Cardiac atrium fibroblast (primary cell): ENCODE results near the gene ASGR2. TPM values are rescaled to one million over a fixed set of nuclear protein-coding genes. Genes with fewer than 3 reads are reported as not detected.

Experiments used
- total RNA-seq: library from RNA; depleted of rRNA; stranded (reverse); fragments of >200 nt; gene quantifications from 2 replicates; pipeline ENCODE4 v1.2.3, GENCODE V29; 2015

ASGR2 gene, protein sequence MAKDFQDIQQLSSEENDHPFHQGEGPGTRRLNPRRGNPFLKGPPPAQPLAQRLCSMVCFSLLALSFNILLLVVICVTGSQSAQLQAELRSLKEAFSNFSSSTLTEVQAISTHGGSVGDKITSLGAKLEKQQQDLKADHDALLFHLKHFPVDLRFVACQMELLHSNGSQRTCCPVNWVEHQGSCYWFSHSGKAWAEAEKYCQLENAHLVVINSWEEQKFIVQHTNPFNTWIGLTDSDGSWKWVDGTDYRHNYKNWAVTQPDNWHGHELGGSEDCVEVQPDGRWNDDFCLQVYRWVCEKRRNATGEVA
- not detected in 2 replicates for total RNA-seq

DNA sequence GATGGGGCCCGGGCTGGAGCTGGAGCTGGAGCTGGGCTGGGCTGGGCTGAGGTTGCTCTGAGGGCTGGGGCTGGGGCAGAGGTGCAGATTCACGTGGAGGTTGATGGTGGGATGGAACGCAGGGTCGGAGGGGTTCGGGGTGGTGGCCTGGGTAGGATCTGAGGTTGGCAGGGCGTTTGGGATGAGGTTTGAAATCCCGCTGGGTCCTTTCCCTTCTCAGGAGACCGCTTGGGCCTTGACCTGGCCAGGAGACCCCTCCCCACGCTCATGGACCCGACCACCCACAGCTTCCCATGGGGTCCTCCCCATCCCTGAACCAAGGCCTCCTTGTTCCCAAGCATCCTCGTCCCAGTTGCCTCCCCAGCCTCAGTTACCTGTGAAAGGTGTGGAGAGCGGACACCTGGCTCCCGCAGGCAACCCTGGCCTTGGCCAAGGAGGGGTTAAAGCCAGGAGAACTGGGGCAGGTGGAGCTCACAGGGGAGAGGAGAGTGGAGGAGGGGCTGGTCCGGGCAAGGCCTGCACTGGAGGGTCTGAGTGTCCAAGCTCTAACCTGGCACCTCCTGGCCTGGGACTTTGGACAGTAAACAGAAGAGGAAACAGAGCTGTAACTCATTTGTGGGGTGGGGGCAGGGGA is at the start of gene ASGR2:
Gene ASGR2 (minus strand): TSS at position 582 of the 634 bp plus-strand sequence. CDS start 582 bp downstream, outside the sequence.

DNA sequence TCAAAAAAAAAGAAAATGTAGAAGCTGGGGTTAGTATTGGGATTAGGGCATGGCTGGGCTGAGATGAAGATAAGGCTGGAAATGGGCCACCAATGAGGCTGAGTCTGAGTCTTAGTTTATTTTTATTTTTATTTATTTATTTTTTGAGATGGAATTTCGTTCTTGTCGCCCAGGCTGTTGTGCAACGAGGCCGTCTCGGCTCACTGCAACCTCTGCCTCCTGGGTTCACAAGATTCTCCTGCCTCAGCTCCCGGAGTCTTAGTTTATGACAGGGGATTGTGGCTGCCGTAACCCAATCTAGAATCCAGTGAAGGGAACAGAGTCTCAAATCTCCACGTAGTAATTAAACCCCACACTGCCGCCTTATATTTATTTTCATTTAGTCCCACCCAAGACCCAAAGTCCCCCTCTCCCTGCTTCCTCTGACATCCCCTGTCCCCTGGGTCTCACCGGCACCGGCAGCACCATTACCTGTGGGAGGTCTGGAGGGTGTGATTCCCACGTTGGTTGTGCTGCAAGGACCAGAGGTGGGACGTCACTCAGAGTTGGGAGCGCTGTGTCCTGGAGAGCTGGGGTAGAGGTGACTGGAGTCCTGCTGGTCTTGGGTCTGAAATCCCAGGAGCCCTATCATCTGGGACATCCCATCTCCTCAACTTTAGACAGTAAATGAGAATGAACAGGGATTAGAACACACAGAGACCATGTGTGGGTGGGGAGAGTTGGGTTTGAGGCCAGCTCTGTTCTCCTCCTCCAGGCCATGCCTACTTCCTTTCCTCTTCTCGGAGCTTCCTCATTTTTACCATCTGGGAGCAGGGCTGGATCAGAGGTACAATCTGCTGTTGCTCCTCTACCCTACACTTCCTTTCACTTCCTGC is 34.8 kb downstream of the ASGR2 start, which contains the start of gene CLEC10A:
Gene CLEC10A (minus strand): TSS at position 671 of the 875 bp plus-strand sequence. CDS start 1,439 bp downstream, outside the sequence.

Other genes with a start within 250 kb of the ASGR2 start
- gene ALOX12, start 118.8 kb downstream of the ASGR2 start, total RNA-seq = not detected in 2 replicates
- 237 and 238 TPM in 2 replicates for gene RNASEK, start 102.2 kb downstream of the ASGR2 start, total RNA-seq
- gene BCL6B, start 91.8 kb downstream of the ASGR2 start, total RNA-seq = 0.90 and 4.7 TPM in 2 replicates
- 0.90 and 1.1 TPM in 2 replicates for gene SLC16A13, start 78.8 kb downstream of the ASGR2 start, total RNA-seq
- gene SLC16A11, start 70.7 kb downstream of the ASGR2 start, total RNA-seq = not detected in 2 replicates
- gene CLEC10A, start 34.6 kb downstream of the ASGR2 start, total RNA-seq = not detected in 2 replicates
- gene ASGR1, start 64.5 kb upstream of the ASGR2 start, total RNA-seq = 0.18 and 1.1 TPM in 2 replicates
- gene DLG4, start 105.0 kb upstream of the ASGR2 start, total RNA-seq = 17.3 and 17.7 TPM in 2 replicates
- gene ACADVL, start 105.1 kb upstream of the ASGR2 start, total RNA-seq = 559 and 643 TPM in 2 replicates
- gene DVL2, start 119.7 kb upstream of the ASGR2 start, total RNA-seq = 33.4 and 33.9 TPM in 2 replicates
- 41.3 and 81.2 TPM in 2 replicates for gene PHF23, start 124.6 kb upstream of the ASGR2 start, total RNA-seq
- 160 and 299 TPM in 2 replicates for gene GABARAP, start 127.6 kb upstream of the ASGR2 start, total RNA-seq
- gene CTDNEP1, start 136.9 kb upstream of the ASGR2 start, total RNA-seq = 65.3 and 66.3 TPM in 2 replicates
- 22.5 and 28.7 TPM in 2 replicates for gene ELP5, start 137.4 kb upstream of the ASGR2 start, total RNA-seq
- 0.16 and 2.0 TPM in 2 replicates for gene CLDN7, start 147.7 kb upstream of the ASGR2 start, total RNA-seq
- gene SLC2A4, start 166.9 kb upstream of the ASGR2 start, total RNA-seq = 0.18 TPM in 1 of 2 replicates, not detected in the other
- gene YBX2, start 179.8 kb upstream of the ASGR2 start, total RNA-seq = not detected in 2 replicates
- 521 and 571 TPM in 2 replicates for gene EIF5A, start 192.8 kb upstream of the ASGR2 start, total RNA-seq
- gene GPS2, start 200.5 kb upstream of the ASGR2 start, total RNA-seq = 35.7 and 67.1 TPM in 2 replicates
- gene NEURL4, start 214.5 kb upstream of the ASGR2 start, total RNA-seq = 10.8 and 15.7 TPM in 2 replicates
- gene ACAP1, start 221.7 kb upstream of the ASGR2 start, total RNA-seq = not detected in 2 replicates
- 14.9 and 20.6 TPM in 2 replicates for gene KCTD11, start 237.3 kb upstream of the ASGR2 start, total RNA-seq
- gene TMEM95, start 240.3 kb upstream of the ASGR2 start, total RNA-seq = not detected in 2 replicates